ENCODE measurements around the gene PPID.

DNA sequence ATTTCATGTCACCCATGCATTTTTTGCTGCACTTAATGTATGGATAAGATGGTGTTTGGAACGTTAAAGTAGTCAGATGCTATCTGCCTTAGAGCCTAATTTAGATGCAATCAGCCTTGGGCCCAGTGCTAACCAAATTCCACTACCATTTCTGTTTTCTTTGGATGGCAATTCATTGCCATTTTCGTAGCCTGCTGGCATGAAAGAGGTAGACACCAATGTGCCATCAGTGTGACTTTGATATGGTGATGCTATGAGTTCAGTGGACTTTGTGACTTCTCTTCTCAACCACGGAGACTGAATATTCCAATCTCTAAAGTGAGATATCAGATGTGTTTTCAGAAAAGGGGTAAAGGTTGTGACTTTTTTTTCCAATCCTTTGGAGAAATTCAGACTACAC, 49.6 kb downstream of the PPID start:
- TF ChIP-seq EZH2 (IDR thresholded peaks at IDR 0.05), result no peak
- no peak for TF ChIP-seq POLR2AphosphoS5 (IDR thresholded peaks at IDR 0.05; ENCODE audit: borderline replicate concordance, low read depth, low read length)
- no peak for TF ChIP-seq FOXP2 (optimal IDR thresholded peaks at IDR 0.05; ENCODE audit: control extremely low read depth, extremely low read length, insufficient read depth)
